OCI-LY1 (cell line): ENCODE results near the gene SLC25A13.

Experiments
- H2AFZ ChIP-seq: fragments of 200-600 bp; sonication (generic), shearing (Covaris generic); 2 replicates; pipeline ENCODE4 v1.6.0; 2014; ENCODE audit warnings: antibody characterized with exemption, mild to moderate bottlenecking, low read length
- H3F3A ChIP-seq: fragments of 200-600 bp; sonication (generic), shearing (Covaris generic); 2 replicates; pipeline ENCODE4 v1.6.0; 2014; ENCODE audit warnings: mild to moderate bottlenecking, antibody characterized with exemption, low read length, moderate library complexity; ENCODE audit not compliant: insufficient read depth
- H3K27ac ChIP-seq: fragments of 200-600 bp; sonication (generic); 2 replicates; pipeline ENCODE4 v1.5.1; 2014; ENCODE audit warnings: low read length, mixed run types, mild to moderate bottlenecking, low read depth; ENCODE audit not compliant: poor library complexity, severe bottlenecking
- H3K27me3 ChIP-seq: fragments of 200-600 bp; sonication (generic); 2 replicates; pipeline ENCODE4 v1.6.0; 2014; ENCODE audit warnings: antibody characterized with exemption, mild to moderate bottlenecking, low read length, moderate library complexity; ENCODE audit not compliant: insufficient read depth
- H3K36me3 ChIP-seq: fragments of 200-600 bp; sonication (generic); 2 replicates; pipeline ENCODE4 v1.6.1; 2014; ENCODE audit warnings: mild to moderate bottlenecking, antibody characterized with exemption, low read length, moderate library complexity, mixed read lengths; ENCODE audit not compliant: insufficient read depth
- H3K4me1 ChIP-seq: fragments of 200-600 bp; sonication (generic); 2 replicates; pipeline ENCODE4 v1.5.1; 2014; ENCODE audit warnings: mild to moderate bottlenecking, low read length, moderate library complexity; ENCODE audit not compliant: insufficient read depth, severe bottlenecking
- H3K4me2 ChIP-seq: fragments of 200-600 bp; sonication (generic), shearing (Covaris generic); 2 replicates; pipeline ENCODE4 v1.6.1; 2014; ENCODE audit warnings: low read length
- H3K4me3 ChIP-seq: fragments of 200-600 bp; sonication (generic); 2 replicates; pipeline ENCODE4 v1.5.1; 2014; ENCODE audit warnings: low read length, low read depth, mild to moderate bottlenecking, mixed read lengths; ENCODE audit not compliant: poor library complexity, severe bottlenecking
- H3K79me2 ChIP-seq: fragments of 200-600 bp; shearing (Covaris generic); 2 replicates; pipeline ENCODE4 v1.6.1; 2016; ENCODE audit warnings: mixed run types, low read length, mixed read lengths; ENCODE audit not compliant: insufficient read depth
- H3K9ac ChIP-seq: fragments of 200-600 bp; sonication (generic), shearing (Covaris generic); 2 replicates; pipeline ENCODE4 v1.6.1; 2014; ENCODE audit warnings: mild to moderate bottlenecking, low read length, mixed read lengths
- H3K9me2 ChIP-seq: fragments of 200-600 bp; sonication (generic), shearing (Covaris generic); 2 replicates; pipeline ENCODE4 v1.6.1; 2014; ENCODE audit warnings: low read depth, mild to moderate bottlenecking, low read length, mixed read lengths
- H3K9me3 ChIP-seq: fragments of 200-600 bp; shearing (Covaris generic); 2 replicates; pipeline ENCODE4 v1.6.1; 2014; ENCODE audit warnings: low read length, mixed read lengths
- H4K20me1 ChIP-seq: fragments of 200-600 bp; sonication (generic), shearing (Covaris generic); 2 replicates; pipeline ENCODE4 v1.6.0; 2016; ENCODE audit warnings: mild to moderate bottlenecking, low read length; ENCODE audit not compliant: insufficient read depth
- EZH2 ChIP-seq: fragments of 200-600 bp; sonication (generic), shearing (Covaris generic); IDR thresholded peaks from 2 replicates; pipeline ENCODE4 v1.8.0; 2017; ENCODE audit warnings: borderline replicate concordance, mixed run types, mild to moderate bottlenecking, antibody characterized with exemption, low read length, moderate library complexity, mixed read lengths
- TF ChIP-seq, protein P1 (sequence below): fragments of 200-600 bp; sonication (generic), shearing (Covaris generic); IDR thresholded peaks from 2 replicates; pipeline ENCODE4 v1.5.1; 2017; ENCODE audit warnings: mild to moderate bottlenecking, antibody characterized with exemption, low read length, moderate library complexity, mixed read lengths

Gene SLC25A13

DNA sequence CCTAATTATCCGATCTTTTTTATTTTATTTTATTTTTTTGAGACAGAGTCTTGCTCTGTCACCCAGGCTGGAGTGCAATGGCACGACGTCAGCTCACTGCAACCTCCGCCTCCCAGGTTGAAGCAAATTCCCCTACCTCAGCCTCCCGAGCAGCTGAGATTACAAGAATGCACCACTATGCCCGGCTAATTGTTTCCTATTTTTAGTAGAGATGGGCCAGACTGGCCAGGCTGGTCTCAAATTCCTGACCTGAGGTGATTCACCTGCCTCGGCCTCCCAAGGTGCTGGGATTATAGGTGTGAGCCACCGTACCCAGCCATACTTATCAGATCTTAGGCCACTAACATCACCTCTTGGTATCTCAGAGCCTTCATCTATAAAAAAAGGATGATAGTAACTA lies 4.9 kb downstream of the SLC25A13 start:
- Histone ChIP-seq H3K9me3 (no peaks in the 10 kb centered on the region), H3K4me2 (no peak overlapping the region), H4K20me1 (no peaks in the 10 kb centered on the region), H3K79me2 (peaks cover 3% of the 10 kb centered on the region), H3K9ac (no peak overlapping the region), H3F3A (no peaks in the 10 kb centered on the region), H3K27ac (no peak overlapping the region), H3K4me3 (no peak overlapping the region), H3K36me3 (peaks cover 3% of the 10 kb centered on the region; the same call in 1 of the 2 replicates), H3K27me3 (no peaks in the 10 kb centered on the region), H3K4me1 (peaks cover 12% of the 10 kb centered on the region), H3K9me2 (no peaks in the 10 kb centered on the region), H2AFZ (no peak overlapping the region)
- TF ChIP-seq, protein P1, sequence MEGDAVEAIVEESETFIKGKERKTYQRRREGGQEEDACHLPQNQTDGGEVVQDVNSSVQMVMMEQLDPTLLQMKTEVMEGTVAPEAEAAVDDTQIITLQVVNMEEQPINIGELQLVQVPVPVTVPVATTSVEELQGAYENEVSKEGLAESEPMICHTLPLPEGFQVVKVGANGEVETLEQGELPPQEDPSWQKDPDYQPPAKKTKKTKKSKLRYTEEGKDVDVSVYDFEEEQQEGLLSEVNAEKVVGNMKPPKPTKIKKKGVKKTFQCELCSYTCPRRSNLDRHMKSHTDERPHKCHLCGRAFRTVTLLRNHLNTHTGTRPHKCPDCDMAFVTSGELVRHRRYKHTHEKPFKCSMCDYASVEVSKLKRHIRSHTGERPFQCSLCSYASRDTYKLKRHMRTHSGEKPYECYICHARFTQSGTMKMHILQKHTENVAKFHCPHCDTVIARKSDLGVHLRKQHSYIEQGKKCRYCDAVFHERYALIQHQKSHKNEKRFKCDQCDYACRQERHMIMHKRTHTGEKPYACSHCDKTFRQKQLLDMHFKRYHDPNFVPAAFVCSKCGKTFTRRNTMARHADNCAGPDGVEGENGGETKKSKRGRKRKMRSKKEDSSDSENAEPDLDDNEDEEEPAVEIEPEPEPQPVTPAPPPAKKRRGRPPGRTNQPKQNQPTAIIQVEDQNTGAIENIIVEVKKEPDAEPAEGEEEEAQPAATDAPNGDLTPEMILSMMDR, result no peak
- no peak for TF ChIP-seq EZH2

DNA sequence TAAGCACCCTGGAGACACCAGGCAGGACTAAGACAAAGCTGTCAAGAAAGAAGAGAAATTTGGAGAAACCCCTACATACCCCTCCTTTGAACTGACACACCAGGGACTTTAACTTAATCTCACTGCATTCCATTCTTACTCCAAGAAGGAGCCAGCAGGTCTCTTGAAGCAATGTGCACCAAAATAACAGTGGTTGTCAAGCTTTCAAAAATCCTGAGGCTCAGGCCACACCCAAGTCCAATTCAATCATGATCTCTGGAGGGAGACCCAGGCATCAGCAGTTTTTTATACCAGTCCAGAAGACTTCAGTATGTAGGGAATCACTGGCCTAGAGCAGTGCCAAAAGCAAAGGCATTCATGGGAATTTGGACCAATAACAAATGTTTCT lies 6.8 kb downstream of the SLC25A13 start:
- peaks cover 3% of the 10 kb centered on the region; the same call in 1 of the 2 replicates for H3K36me3 ChIP-seq
- H3K4me1 ChIP-seq, result peaks cover under 1% of the 10 kb centered on the region
- H3K9me2 ChIP-seq, result no peaks in the 10 kb centered on the region
- TF ChIP-seq, protein P1, result no peak
- TF ChIP-seq EZH2, result no peak
- no peaks in the 10 kb centered on the region for H3K27me3 ChIP-seq
- no peak overlapping the region for H3K27ac ChIP-seq
- H3K79me2 ChIP-seq, result peaks cover 3% of the 10 kb centered on the region
- no peak overlapping the region for H3K4me3 ChIP-seq
- no peak overlapping the region for H2AFZ ChIP-seq
- H4K20me1 ChIP-seq, result no peaks in the 10 kb centered on the region
- no peak overlapping the region for H3K9ac ChIP-seq
- H3F3A ChIP-seq, result no peaks in the 10 kb centered on the region
- no peaks in the 10 kb centered on the region for H3K9me3 ChIP-seq
- no peak overlapping the region for H3K4me2 ChIP-seq

DNA sequence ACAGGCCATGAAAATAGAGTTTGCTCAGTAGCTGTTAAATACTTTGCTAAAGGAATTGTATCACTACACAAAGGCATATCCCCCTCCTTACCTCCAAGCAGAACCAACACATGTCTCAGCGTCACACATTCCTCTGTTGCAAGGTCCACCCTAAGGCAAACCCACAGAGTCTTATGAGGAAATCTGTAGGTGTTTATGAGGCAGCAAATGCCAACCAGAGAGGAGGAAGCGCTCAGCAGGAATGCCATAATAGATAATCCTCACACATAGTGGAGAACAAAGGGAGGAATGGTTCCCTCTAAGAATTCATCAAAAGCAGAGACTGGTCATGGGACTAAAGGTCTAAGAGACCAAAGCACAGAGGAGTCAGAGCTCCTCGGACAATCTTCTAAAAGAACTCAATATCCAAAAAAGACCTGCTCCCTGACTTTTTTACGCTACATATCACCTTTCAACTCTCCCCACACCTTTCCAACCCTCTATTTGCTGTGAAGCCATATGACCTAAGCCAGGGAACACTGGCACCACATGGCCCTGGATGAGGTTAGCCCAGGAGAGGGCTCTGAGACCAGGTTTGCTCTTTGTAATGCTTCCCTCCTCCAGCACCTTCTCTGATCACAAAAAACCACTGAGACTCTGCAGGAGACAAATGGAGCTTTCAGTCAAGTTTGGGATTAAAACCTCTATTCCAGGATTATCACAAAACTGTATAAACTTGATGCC lies 7.3 kb downstream of the SLC25A13 start:
- H3K27ac ChIP-seq, result no peak overlapping the region
- H3K4me2 ChIP-seq, result no peak overlapping the region
- H4K20me1 ChIP-seq, result no peaks in the 10 kb centered on the region
- no peaks in the 10 kb centered on the region for H3K9me2 ChIP-seq
- H2AFZ ChIP-seq, result no peak overlapping the region
- H3K4me1 ChIP-seq, result no peaks in the 10 kb centered on the region
- TF ChIP-seq, protein P1, result no peak
- no peak for TF ChIP-seq EZH2
- H3K4me3 ChIP-seq, result no peak overlapping the region
- peaks cover 3% of the 10 kb centered on the region for H3K79me2 ChIP-seq
- H3K36me3 ChIP-seq, result peaks cover 3% of the 10 kb centered on the region; the same call in 1 of the 2 replicates
- H3K9me3 ChIP-seq, result no peaks in the 10 kb centered on the region
- no peak overlapping the region for H3K9ac ChIP-seq
- no peaks in the 10 kb centered on the region for H3K27me3 ChIP-seq
- H3F3A ChIP-seq, result no peaks in the 10 kb centered on the region
